Activated gamma-delta T cell treated with Interleukin-2 at 50 U/mL for 16 hours (primary cell): Measurements from ENCODE around the gene PRKAG2.
"Not testable (repeated sequence)": the region's sequence is repeated elsewhere in the genome, so short reads cannot be mapped to it uniquely, and the experiment has no call there.

Experiments
- DNase-seq: peaks from one replicate; pipeline ENCODE4 v3.0.0-alpha.2; 2020

The PRKAG2 gene

GRCh38 chr7:151832656-151833055 lies 44.3 kb downstream of the PRKAG2 start:
- no peak for DNase-seq

GRCh38 chr7:151832138-151832537 lies 44.8 kb downstream of the PRKAG2 start:
- no peak for DNase-seq

DNA sequence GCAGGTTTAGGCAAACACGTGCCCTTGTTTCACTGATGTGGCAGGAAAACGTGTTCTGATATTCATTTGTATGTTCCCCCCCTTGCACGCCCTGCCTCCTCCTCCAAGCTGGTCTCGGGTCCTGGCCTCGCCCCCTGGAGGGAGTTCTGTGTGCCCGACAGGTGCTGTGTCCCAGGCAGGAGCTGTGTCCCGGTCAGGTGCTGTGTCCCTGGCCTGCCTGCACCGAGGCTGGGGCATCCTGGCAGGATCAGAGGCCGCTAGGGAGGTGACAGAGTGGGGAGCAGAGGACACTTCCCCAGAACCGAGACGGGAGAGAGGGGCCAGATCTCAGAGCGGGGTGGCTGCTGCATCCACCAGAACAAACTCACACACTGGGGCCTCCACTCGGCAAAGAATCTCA lies 45.3 kb downstream of the PRKAG2 start:
- no peak for DNase-seq

- DNase-seq = no peak
Measured at GRCh38 chr7:151830121-151830830, 46.6 kb downstream of the PRKAG2 start.

GRCh38 chr7:151829707-151830106 lies 47.2 kb downstream of the PRKAG2 start:
- no peak for DNase-seq

- no peak for DNase-seq
Measured at GRCh38 chr7:151827620-151828019, 49.3 kb downstream of the PRKAG2 start.

DNA sequence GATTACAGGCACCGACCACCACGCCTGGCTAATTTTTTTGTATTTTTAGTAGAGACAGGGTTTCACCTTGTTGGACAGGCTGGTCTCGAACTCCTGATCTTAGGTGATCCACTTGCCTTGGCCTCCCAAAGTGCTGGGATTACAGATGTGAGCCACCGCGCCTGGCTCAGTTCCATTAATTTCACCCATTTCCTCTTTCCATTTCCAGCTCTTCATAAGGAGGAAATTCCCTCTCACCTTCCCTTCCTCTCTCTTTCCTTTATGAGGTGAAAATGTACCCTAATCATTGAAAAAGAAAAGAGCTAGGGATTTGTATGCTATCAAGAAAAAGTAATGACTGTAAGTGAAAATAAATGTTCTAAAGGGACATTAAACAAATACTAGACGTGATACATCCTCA lies 50.6 kb downstream of the PRKAG2 start:
- DNase-seq = not testable (repeated sequence)

DNA sequence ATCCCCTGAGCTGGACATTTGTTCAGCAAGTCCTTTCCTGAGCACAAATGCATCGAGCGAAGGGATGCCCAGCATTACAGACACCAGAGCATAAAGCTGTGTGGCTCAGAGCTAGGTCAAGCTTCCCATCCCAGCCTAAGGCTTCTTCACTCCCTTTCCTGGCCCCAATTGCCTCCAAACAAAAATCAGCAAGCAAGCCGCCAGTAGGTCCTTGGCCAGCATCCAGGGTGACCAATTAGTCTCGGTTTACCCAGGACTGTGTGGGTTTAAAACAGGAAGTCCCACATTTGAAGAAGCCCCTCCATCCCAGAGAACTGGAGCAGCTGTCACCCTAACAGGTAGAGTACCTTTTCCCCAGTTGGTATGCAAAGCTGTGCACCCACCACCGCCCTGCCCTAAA lies 51.2 kb downstream of the PRKAG2 start:
- DNase-seq = no peak

GRCh38 chr7:151824373-151824933 lies 52.5 kb downstream of the PRKAG2 start:
- no peak for DNase-seq

GRCh38 chr7:151823566-151824372 lies 53.1 kb downstream of the PRKAG2 start:
- DNase-seq = no peak

GRCh38 chr7:151822541-151823181 lies 54.3 kb downstream of the PRKAG2 start:
- DNase-seq = no peak

- DNase-seq = no peak
Measured at GRCh38 chr7:151821806-151822540, 54.9 kb downstream of the PRKAG2 start.

DNA sequence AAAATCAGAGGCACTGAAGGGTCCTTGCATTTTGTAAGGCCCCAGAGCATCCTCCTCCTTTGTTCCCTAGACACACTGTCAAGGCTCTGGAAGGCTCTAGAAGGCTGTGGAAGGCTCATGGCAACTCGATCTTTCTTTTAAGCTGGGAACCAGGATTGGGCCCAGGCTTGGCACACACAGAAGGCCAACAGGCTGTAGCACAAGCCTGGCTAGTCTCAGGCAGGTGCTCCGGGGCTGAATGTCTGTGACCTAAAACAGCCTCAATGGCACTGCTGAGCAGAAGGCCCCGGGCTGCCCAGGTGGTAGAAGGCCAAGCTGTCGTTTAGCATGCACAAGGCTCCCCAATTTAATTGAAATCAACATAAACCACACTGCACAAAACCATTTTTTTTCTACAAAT lies 55.7 kb downstream of the PRKAG2 start:
- no peak for DNase-seq

DNA sequence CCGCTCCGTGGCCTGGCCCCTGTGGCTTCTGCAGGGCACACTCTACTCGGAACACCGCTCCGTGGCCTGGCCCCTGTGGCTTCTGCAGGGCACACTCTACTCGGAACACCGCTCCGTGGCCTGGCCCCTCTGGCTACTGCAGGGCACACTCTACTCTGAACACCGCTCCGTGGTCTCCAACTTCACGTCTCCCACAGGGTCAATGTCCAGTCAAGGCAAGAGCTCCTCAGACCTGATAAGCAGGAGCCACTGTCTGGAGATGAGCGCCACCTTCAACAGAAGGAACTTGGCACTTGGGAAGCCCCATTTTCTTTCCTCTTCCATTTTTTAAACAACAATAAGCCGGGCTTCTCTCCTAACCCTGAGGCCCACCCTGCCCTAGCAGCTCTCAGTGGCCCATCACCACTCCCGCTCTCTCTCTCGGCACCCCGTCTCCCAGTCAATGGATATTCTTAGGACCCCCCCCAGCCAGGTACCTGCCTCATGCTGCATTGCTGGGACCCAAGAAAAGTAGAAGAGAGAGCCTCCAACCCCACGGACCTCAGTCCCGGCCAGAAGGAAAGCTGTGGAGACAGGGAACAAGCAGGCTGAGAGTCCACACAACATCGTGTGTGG lies 56.3 kb downstream of the PRKAG2 start:
- no peak for DNase-seq

DNA sequence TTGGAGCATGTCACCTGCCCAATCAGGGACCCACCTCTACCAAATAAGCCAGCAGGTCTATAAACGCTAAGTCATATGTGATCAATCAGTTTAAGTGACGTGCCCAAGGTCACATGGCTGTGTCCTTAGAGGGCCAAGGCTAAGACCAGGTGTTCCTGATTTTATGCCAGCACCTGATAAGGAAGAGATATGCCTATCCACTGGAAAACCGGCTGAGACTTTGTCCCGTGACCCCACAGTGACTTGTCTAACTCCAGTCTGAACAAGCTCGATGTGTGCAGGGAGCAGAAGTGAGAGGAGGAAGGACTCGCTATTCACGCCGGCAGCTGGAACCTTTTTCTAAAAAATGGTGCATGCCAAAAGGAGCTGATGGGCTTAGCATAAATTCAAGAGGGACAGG lies 57.0 kb downstream of the PRKAG2 start:
- no peak for DNase-seq

GRCh38 chr7:151818674-151819519 lies 58.0 kb downstream of the PRKAG2 start:
- no peak for DNase-seq

DNA sequence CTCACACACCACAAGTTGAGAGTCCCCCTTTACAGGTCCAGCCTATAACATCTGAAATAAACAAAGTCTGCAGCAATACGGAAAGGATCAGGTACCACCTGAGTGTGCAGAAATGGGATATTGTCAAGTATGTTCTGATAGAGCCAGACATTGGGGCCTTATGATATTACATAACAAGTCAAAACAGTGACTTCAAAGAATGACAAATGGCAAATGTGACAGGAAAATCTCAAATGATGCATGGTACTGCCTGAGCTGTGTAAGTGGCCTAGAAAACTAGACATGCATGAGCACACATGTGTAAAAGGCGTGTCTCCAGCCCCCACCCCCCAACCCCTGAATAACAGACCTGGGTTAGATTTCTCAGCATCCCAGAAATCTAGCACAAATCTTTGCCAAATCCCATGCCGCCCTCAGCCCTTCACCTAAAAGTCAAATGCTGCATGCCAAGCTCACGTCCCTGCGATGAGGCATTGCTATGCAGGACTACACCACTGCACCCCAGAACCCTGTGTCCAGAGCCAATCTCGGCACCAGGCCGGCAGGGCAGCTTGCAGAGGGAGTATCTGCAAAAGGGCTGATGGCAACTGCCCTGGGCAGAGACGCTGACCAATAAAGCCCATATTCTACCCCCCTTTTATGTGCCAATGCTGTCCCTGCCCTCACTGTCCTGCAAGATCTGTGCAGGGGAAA lies 58.8 kb downstream of the PRKAG2 start:
- DNase-seq = no peak

DNA sequence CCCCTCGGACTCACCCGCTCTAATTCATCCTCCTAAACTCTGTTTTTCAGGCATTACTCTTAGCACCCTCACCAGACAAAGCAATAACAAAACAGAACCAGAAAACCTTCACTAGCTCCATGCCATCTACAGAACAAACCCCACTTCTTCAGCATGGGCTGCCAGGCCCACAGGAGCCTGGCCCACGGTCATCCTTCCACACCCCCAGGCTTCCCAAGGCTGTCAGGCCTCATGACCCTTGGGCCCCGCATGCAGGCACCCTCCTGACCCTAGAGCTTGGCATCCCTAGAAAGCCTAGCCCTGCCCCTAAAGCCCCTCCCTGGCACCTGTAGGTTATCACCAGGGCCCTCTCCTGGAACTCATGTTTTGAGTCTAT lies 59.6 kb downstream of the PRKAG2 start:
- DNase-seq = no peak

GRCh38 chr7:151816562-151817314 lies 60.2 kb downstream of the PRKAG2 start:
- DNase-seq = no peak

DNA sequence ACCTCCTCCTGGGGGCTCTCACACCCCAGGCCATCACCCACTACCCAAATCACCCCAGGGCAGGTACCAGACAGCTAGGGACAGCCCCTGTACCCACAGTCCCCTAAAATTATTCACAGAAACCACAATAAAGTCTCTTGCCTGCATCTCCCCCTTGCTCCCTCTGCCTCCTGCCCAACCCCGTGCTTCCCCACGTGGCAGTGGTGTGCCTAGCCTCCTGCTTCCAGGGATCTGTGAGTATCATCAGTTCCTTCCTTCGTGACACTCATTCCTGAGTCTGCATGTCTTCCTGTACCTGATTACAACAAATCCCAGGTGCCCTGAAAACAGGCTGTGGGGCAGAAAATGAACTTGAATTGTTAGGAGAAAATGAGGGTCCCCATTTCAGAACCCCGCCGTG lies 61.5 kb downstream of the PRKAG2 start:
- no peak for DNase-seq
